Stimulated activated CD4-positive, alpha-beta T cell treated with anti-CD3 and anti-CD28 coated beads, Interleukin-1b, Interleukin-23, amount 100 ng/mL, for 24 hours (primary cell): ENCODE results near the gene TMEM205.
"Not testable (repeated sequence)": the region's sequence is repeated elsewhere in the genome, so short reads cannot be mapped to it uniquely, and the experiment has no call there.

Experiments used
- DNase-seq, 4 experiments: peaks; one replicate each; pipeline ENCODE4 v3.0.0-alpha.2; 2020; ENCODE audit warnings: low read depth in 4 of 4, low spot score in 1 of 4

Gene TMEM205

GRCh38 chr19:11340099-11340467 is 6.0 kb downstream of the TMEM205 start:
- not testable (repeated sequence) for DNase-seq

GRCh38 chr19:11339254-11340098 is 6.6 kb downstream of the TMEM205 start, which contains the start of gene RAB3D:
RAB3D (minus strand) TSS chr19:11339657; CDS start chr19:11337399, 2,258 bp downstream.
- DNase-seq = peak; percentile 54 to 85 (median 77)

GRCh38 chr19:11338569-11339253 is 7.4 kb downstream of the TMEM205 start:
- no peak for DNase-seq

- no peak for DNase-seq
Observed at GRCh38 chr19:11338121-11338520, 7.9 kb downstream of the TMEM205 start.

- no peak for DNase-seq
Observed at GRCh38 chr19:11337080-11337479, 9.0 kb downstream of the TMEM205 start.

- DNase-seq = no peak
Observed at GRCh38 chr19:11335449-11336146, 10.5 kb downstream of the TMEM205 start.

GRCh38 chr19:11333838-11334237 is 12.2 kb downstream of the TMEM205 start:
- DNase-seq = not testable (repeated sequence)

- no peak for DNase-seq
Observed at GRCh38 chr19:11332822-11333221, 13.2 kb downstream of the TMEM205 start.

- no peak for DNase-seq
Observed at GRCh38 chr19:11331502-11331901, 14.6 kb downstream of the TMEM205 start.

GRCh38 chr19:11330127-11330526 is 15.9 kb downstream of the TMEM205 start:
- DNase-seq = no peak

- DNase-seq = no peak
Observed at GRCh38 chr19:11325544-11325943, 20.5 kb downstream of the TMEM205 start.

- no peak for DNase-seq
Observed at GRCh38 chr19:11324748-11325389, 21.2 kb downstream of the TMEM205 start.

GRCh38 chr19:11324079-11324661 is 21.9 kb downstream of the TMEM205 start:
- no peak for DNase-seq

- no peak for DNase-seq
Observed at GRCh38 chr19:11323601-11324078, 22.4 kb downstream of the TMEM205 start.

GRCh38 chr19:11322269-11323024 is 23.6 kb downstream of the TMEM205 start:
- DNase-seq = no peak

GRCh38 chr19:11321191-11322126 is 24.6 kb downstream of the TMEM205 start:
- DNase-seq = no peak

- not testable (repeated sequence) for DNase-seq
Observed at GRCh38 chr19:11320278-11320995, 25.6 kb downstream of the TMEM205 start.

- no peak for DNase-seq
Observed at GRCh38 chr19:11306337-11306736, 39.7 kb downstream of the TMEM205 start.
